ENCODE results near the gene SATB1. TPM values are rescaled to one million over a fixed set of nuclear protein-coding genes. Genes with fewer than 3 reads are reported as not detected.
"Not testable (repeated sequence)": the region's sequence is repeated elsewhere in the genome, so short reads cannot be mapped to it uniquely, and the experiment has no call there.

The SATB1 gene
- total RNA-seq, 1 experiment from 2014 or later: 15.6 TPM

DNA sequence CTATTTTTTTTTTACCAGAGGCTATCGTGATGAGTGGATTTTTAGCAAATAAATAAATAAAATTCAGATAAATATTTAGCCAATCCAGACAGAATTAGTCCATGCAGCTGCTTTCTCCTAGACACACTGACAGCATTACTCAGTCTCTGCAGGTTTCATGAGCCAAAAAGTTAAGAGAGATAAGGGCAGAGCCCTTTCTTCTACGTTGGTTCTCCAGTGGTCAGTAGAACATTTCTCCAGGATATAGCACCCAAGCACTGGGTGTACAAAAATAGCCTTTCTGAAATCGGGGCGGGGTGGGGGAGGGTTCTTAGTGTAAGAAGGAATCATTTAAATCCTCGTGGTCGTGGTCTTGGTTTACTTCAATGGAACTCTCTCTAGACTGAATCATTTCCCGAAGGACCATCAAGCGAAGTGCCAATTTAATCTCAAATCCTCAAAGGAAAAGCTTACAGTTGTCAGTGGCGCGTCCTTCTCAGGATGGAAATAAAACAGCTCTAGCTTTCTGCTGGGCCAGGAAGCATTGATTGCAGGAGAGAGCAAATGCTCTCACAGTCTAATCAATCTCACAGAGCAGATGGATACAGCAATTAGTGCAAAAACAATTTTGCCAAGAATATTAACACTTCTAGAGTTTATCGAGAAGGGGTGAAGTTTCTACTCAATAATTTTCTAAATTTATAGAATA, 86.2 kb downstream of the SATB1 start:
- Histone ChIP-seq H3K36me3 (ENCODE audit: low read depth, low read length) (no peaks in the 10 kb centered on the region), H3K4me2 (ENCODE audit: low read length) (no peak overlapping the region), H4K20me1 (ENCODE audit: low read length) (no peaks in the 10 kb centered on the region), H3K79me2 (ENCODE audit: low read length) (no peaks in the 10 kb centered on the region), H3K9me3 (ENCODE audit: low read length) (no peaks in the 10 kb centered on the region), H2AFZ (ENCODE audit: low read length) (no peak overlapping the region), H3K27me3 (ENCODE audit: low read length) (no peaks in the 10 kb centered on the region), H3K4me3 (ENCODE audit: low read length) (no peak overlapping the region), H3K27ac (ENCODE audit: low read length) (no peak overlapping the region), H3F3A (ENCODE audit: low read length, unreplicated experiment) (no peaks in the 10 kb centered on the region), H3K4me1 (ENCODE audit: insufficient read depth, low read length) (no peaks in the 10 kb centered on the region), H3K9me2 (replicated peaks; ENCODE audit: low read length) (no peaks in the 10 kb centered on the region), H3K9ac (ENCODE audit: low read length) (no peak overlapping the region)
- ChIA-PET CTCF (no interaction called here), POLR2A (ENCODE audit: unreplicated experiment) (no interaction called here)
- DNase-seq: no peak
- intact Hi-C loops (cut with micrococcal nuclease): no loop called here
- ATAC-seq: no peak
- TF ChIP-seq EZH2 (IDR thresholded peaks at IDR 0.05; ENCODE audit: low read length, unreplicated experiment): no peak
- TF ChIP-seq, protein P1, sequence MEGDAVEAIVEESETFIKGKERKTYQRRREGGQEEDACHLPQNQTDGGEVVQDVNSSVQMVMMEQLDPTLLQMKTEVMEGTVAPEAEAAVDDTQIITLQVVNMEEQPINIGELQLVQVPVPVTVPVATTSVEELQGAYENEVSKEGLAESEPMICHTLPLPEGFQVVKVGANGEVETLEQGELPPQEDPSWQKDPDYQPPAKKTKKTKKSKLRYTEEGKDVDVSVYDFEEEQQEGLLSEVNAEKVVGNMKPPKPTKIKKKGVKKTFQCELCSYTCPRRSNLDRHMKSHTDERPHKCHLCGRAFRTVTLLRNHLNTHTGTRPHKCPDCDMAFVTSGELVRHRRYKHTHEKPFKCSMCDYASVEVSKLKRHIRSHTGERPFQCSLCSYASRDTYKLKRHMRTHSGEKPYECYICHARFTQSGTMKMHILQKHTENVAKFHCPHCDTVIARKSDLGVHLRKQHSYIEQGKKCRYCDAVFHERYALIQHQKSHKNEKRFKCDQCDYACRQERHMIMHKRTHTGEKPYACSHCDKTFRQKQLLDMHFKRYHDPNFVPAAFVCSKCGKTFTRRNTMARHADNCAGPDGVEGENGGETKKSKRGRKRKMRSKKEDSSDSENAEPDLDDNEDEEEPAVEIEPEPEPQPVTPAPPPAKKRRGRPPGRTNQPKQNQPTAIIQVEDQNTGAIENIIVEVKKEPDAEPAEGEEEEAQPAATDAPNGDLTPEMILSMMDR (conservative IDR thresholded peaks at IDR 0.05; ENCODE audit: low read depth, low read length): no peak
- no peak for TF ChIP-seq EZH2phosphoT487 (IDR thresholded peaks at IDR 0.05; ENCODE audit: borderline replicate concordance, low read length)
- BruUV-seq (replicated peaks): no TSS peak

- ChIA-PET CTCF (interaction anchor here (0.6 kb wide), 1 partner anchor 51 kb away, joined by 3 read pairs; no protein-coding TSS in a partner anchor), POLR2A (ENCODE audit: unreplicated experiment) (no interaction called here)
- Histone ChIP-seq H3K27ac (ENCODE audit: low read length) (no peak overlapping the region), H3K9me3 (ENCODE audit: low read length) (no peaks in the 10 kb centered on the region), H3K9me2 (replicated peaks; ENCODE audit: low read length) (no peaks in the 10 kb centered on the region), H2AFZ (ENCODE audit: low read length) (no peak overlapping the region), H3K4me1 (ENCODE audit: insufficient read depth, low read length) (no peaks in the 10 kb centered on the region), H4K20me1 (ENCODE audit: low read length) (no peaks in the 10 kb centered on the region), H3F3A (ENCODE audit: low read length, unreplicated experiment) (no peaks in the 10 kb centered on the region), H3K4me2 (ENCODE audit: low read length) (no peak overlapping the region), H3K9ac (ENCODE audit: low read length) (no peak overlapping the region), H3K4me3 (ENCODE audit: low read length) (no peak overlapping the region), H3K36me3 (ENCODE audit: low read depth, low read length) (no peaks in the 10 kb centered on the region), H3K79me2 (ENCODE audit: low read length) (no peaks in the 10 kb centered on the region), H3K27me3 (ENCODE audit: low read length) (no peaks in the 10 kb centered on the region)
- no peak for DNase-seq
- TF ChIP-seq, protein P1 (conservative IDR thresholded peaks at IDR 0.05; ENCODE audit: low read depth, low read length): no peak
- TF ChIP-seq EZH2phosphoT487 (IDR thresholded peaks at IDR 0.05; ENCODE audit: borderline replicate concordance, low read length) (no peak), EZH2 (IDR thresholded peaks at IDR 0.05; ENCODE audit: low read length, unreplicated experiment) (no peak)
- intact Hi-C loops (cut with micrococcal nuclease): no loop called here
- no TSS peak for BruUV-seq (replicated peaks)
- no peak for ATAC-seq
Observed at GRCh38 chr3:18337231-18337630, 87.9 kb downstream of the SATB1 start.

DNA sequence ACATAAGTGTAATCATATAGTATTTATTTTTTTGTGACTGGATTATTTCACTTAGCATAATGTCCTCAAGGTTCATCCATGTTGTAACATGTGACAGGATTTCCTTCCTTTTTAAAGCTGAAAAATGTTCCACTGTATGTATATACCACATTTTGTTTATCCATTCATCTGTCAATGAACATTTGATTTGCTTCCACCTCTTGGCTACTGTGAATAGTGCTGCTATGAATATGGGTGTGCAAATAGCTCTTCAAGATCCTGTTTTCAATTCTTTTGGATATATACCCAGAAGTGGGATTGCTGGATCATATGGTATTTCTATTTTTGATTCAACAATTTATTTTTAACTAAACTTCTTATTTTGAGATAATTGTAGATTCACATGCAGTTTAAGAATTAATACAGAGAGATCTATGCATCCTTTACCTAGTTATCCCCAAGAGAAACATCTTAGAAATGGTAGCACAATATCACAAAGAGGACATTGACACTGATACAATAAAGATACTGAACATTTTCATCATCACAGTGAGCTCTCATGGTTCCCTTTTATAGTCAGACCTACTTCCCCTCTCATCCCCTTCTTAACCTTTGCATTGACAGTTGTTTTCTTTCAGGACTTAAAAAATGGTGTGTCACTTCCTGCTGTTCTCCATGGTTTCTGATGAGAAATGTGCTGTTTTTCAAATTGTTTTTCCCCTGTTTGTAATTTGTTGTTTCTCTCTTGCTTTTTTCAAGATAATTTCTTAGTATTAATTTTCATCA, 90.1 kb downstream of the SATB1 start:
- H3K27me3 ChIP-seq (ENCODE audit: low read length): no peaks in the 10 kb centered on the region
- H3K27ac ChIP-seq (ENCODE audit: low read length): no peak overlapping the region
- H3K9me3 ChIP-seq (ENCODE audit: low read length): no peaks in the 10 kb centered on the region
- ATAC-seq (no peak; the same call in 1 of the 2 replicates), DNase-seq (no peak)
- no TSS peak for BruUV-seq (replicated peaks)
- TF ChIP-seq, protein P1 (conservative IDR thresholded peaks at IDR 0.05; ENCODE audit: low read depth, low read length): no peak
- TF ChIP-seq EZH2 (IDR thresholded peaks at IDR 0.05; ENCODE audit: low read length, unreplicated experiment): no peak
- no peak for TF ChIP-seq EZH2phosphoT487 (IDR thresholded peaks at IDR 0.05; ENCODE audit: borderline replicate concordance, low read length)
- H3K4me2 ChIP-seq (ENCODE audit: low read length): no peak overlapping the region
- H2AFZ ChIP-seq (ENCODE audit: low read length): no peak overlapping the region
- H3F3A ChIP-seq (ENCODE audit: low read length, unreplicated experiment): no peaks in the 10 kb centered on the region
- ChIA-PET POLR2A (ENCODE audit: unreplicated experiment) (no interaction called here), CTCF (interaction anchor here (0.6 kb wide), 1 partner anchor 393 kb away, joined by 4 read pairs; no protein-coding TSS in a partner anchor)
- H3K4me3 ChIP-seq (ENCODE audit: low read length): no peak overlapping the region
- no peaks in the 10 kb centered on the region for H3K79me2 ChIP-seq (ENCODE audit: low read length)
- H3K36me3 ChIP-seq (ENCODE audit: low read depth, low read length): no peaks in the 10 kb centered on the region
- no peak overlapping the region for H3K9ac ChIP-seq (ENCODE audit: low read length)
- intact Hi-C loops (cut with micrococcal nuclease): no loop called here
- peaks cover 9% of the 10 kb centered on the region; the same call in 1 of the 2 replicates for H3K4me1 ChIP-seq (ENCODE audit: insufficient read depth, low read length)
- H3K9me2 ChIP-seq (replicated peaks; ENCODE audit: low read length): no peaks in the 10 kb centered on the region
- no peaks in the 10 kb centered on the region for H4K20me1 ChIP-seq (ENCODE audit: low read length)

- H3K27me3 ChIP-seq (ENCODE audit: low read length); H3K9me2 ChIP-seq (replicated peaks; ENCODE audit: low read length); DNase-seq; H3F3A ChIP-seq (ENCODE audit: low read length, unreplicated experiment); POLR2A ChIA-PET (ENCODE audit: unreplicated experiment); H3K36me3 ChIP-seq (ENCODE audit: low read depth, low read length); CTCF ChIA-PET; intact Hi-C loops (cut with micrococcal nuclease); H3K4me1 ChIP-seq (ENCODE audit: insufficient read depth, low read length); H3K79me2 ChIP-seq (ENCODE audit: low read length); H3K9me3 ChIP-seq (ENCODE audit: low read length); H4K20me1 ChIP-seq (ENCODE audit: low read length): not testable (repeated sequence)
- Histone ChIP-seq H3K27ac (ENCODE audit: low read length) (peak overlapping the region; percentile 52), H3K9ac (ENCODE audit: low read length) (peak overlapping the region; percentile 56), H2AFZ (ENCODE audit: low read length) (peak overlapping the region; percentile 69), H3K4me3 (ENCODE audit: low read length) (peak overlapping the region; percentile 60), H3K4me2 (ENCODE audit: low read length) (peak overlapping the region; percentile 72)
- BruUV-seq (replicated peaks): TSS peak; percentile 78
- peak; percentile 67 for ATAC-seq
Observed at GRCh38 chr3:18330772-18331441, 94.2 kb downstream of the SATB1 start.
